NCI-H2107 treated with DMSO at 0.1 percent for 48 hours (cell line): ENCODE data around the gene FARP1.

Source experiments
- DNase-seq: peaks from one replicate; lab custom pipeline; 2025; ENCODE audit not compliant: unreplicated experiment; lab: John Stamatoyannopoulos, UW

Gene FARP1

DNA sequence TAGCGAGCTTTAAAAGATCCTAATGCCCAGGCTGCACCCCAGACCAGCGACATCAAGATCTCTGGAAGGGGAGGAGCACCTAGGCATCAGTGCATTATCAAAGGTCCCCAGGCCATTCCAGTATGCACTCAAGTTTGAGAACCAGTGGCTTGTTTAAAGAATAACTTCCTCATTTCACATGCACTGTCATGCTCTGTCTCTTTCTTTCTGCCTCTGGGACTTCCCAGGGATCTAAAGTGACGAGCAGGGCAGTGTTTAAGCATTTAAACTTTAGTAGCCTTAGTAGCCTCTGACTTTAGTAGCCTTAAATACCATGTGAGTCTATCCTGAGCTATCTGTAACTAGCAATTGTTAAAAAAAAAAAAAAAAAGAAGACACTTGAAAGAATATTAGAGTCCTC is 8.9 kb upstream of the FARP1 start:
- DNase-seq: no peak

- DNase-seq: no peak
These were observed 8.0 kb upstream of the FARP1 start for GRCh38 chr13:98134901-98135300.

DNA sequence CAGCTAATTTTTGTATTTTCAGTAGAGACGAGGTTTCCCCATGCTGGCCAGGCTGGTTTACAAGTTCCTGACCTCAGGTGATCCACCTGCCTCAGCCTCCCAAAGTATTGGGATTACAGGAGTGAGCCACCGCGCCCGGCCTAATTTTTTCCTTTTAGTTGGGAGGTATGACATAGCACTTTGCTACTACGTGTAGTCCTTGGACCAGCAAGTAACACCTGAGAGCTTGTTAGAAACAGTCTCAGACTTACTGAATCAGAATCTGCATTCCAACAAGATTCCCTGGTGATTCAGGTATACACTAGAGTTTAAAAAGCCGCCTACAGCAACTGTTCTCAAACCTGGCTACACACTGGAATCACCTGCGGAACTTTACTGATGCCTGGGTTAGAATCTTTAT is 1.8 kb upstream of the FARP1 start:
- DNase-seq: no peak

DNA sequence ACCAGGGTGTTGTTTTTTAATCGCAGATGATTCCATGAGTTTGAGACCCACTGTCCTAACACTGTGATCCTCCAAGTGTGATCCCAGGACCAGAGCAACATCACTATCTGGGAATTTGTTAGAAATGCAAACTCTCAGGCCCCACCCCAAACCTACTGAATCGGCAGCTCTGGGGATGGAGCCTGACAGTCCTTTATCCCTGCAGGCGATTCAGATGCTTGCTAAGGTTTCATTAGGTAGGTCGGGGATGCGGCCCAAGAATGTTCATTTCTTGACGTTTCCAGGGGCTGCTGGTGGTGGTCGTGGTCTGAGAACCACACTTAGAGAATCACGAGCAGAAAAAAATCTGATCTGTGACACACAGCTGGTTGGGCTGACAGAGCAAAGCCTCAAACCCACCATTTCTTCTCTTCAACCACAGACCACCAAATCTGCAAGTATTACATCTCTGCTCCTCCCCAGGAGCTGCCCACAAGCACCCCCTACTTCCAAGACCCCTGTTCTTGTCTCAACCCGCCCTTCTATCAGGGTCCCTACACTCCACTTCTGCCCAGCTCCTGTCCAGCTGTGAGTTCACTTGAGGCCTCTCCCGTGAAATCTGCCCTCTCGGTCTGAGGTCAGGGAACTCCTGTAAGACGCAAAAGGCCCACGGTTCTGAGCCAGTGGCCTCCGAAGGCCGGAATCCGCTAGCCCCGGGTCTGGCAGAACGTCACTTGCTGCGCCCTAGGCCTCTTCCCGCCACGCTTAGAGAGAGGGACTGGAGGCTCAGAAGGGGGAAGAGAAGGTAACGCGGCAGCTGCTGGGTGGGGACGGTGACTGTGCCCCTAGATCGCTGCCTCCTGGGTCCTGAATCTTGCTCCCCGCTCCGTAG is 1.1 kb upstream of the FARP1 start:
- DNase-seq: no peak

DNA sequence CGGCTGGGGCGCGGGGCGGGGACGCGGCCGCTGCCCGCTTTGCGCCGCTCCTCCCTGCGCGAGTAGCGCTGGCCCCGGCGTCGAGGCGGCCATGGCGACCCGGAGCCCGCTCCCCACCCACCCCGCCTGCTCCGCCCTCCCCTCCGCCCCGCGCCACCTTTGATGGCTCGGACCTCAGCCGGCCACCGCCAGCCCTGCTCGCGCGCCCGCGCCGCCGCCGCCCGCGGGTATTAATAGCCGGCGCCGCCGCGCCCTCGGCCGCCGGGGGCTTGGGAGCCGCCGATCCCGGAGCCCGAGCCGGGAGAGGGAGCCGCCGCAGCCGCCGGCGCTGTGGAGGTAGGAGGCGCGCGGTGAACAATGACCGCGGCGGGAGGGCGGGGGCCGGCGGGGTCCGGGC is 261 bp downstream of the FARP1 start:
- no peak for DNase-seq

- no peak for DNase-seq
These were observed 720 bp downstream of the FARP1 start for GRCh38 chr13:98143601-98144026.

DNA sequence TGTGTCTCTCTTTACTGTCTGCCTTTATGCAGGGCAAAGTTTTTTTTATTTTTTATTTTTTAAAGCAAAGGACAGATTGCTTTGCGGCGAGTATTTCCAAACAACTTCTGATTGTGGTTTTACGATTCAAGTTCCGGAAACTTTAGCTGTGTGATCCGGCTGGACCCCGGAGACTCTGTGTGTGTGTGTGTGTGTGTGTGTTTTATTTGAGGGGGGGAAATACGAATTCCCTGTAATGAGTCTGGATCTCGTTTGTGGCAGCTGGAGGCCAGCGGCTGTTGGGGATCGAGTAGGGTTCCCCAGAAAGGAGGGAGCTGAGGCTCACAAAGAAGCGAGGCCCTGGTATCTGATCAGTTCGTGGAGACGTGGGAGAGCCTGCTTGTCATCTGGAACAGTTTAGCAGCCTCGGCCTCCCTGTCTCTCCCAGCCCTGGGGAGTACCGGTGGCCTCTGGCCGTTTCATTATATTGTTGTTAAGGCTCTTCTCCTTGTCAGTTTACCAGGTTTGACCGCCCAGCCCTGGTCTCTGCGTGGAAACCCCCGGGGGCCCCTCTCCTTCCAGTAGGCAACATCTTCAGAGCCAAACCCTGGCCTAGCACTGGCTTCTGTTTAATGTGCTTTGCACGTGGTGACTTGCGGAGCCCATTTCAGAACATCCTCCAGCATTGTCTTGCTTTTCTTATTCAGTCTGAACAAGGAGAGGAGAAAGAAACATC is 1.3 kb downstream of the FARP1 start:
- DNase-seq: peak; percentile 27

DNA sequence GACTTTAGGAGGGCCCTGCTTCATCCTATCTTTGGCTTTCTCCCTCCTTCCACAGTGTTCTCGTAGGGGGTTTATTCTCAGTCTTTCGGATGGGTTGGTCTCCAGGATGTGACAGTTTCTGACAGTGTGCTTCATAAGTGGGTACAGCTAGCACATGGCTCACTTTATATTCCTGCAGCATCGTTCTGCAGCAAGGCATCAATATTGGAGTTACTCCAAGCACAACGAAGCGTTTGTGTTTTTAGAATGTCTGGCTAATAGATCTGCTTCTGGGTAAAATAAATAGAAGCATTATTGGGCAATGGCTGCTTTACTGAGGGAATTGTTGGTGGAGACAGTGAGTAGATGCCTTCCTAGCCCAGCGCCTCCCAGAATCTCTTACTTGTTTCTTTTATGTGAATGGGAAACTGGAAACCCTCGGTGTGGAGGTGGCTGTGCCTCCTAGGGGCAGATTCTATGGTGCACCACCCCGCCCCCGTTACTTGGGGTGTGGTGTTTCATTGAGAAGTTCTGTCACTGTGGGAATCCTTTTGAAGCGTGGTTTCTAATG is 2.0 kb downstream of the FARP1 start:
- peak; percentile 73 for DNase-seq

GRCh38 chr13:98147521-98147920 is 4.6 kb downstream of the FARP1 start:
- no peak for DNase-seq

- peak; percentile 59 for DNase-seq
These were observed 8.1 kb downstream of the FARP1 start for GRCh38 chr13:98150832-98151479.

DNA sequence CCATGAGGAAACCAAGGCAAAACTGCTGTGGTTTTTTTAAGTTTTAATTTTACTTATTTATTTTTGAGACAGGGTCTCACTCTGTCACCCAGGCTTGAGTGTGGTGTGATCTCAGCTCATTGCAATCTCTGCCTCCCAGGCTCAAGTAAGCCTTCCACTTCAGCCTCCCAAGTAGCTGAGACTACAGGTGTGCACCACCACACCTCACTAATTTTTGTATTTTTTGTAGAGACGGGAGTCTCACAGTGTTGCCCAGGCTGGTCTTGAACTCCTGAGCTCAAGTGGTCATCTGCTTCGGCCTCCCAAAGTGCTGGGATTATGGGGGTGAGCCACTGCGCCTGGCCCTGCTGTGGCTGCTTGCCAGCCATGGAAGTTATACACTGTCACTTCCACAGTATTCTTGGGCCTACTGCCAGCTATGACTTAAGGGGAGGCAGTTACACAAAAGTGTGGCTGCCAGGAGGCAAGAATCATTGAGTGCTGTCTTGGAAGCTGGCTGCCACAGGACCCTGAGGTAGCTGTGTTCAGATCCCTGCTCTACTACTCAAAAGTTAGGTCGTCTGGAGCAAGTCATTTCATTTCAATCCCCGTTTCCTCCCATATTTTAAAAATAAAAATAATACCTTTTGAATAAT is 12.7 kb downstream of the FARP1 start:
- no peak for DNase-seq

DNA sequence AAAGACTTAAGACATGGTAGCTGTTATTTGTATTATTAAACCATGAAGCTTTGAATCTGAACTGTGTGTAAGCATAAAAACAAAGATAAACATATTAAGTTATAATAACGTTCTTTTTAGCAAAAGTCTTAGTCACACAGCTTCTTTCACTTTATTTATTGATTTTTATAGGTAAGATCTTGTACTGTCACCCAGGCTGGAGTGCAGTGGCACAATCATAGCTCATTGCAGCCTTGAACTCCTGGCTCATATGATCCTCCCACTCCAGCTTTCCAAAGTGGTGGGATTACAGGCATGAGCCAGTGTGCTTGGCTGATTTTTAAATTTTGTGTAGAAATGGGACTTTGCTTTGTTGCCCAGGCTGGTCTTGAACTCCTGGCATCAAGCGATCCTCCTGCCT is 13.4 kb downstream of the FARP1 start:
- no peak for DNase-seq

DNA sequence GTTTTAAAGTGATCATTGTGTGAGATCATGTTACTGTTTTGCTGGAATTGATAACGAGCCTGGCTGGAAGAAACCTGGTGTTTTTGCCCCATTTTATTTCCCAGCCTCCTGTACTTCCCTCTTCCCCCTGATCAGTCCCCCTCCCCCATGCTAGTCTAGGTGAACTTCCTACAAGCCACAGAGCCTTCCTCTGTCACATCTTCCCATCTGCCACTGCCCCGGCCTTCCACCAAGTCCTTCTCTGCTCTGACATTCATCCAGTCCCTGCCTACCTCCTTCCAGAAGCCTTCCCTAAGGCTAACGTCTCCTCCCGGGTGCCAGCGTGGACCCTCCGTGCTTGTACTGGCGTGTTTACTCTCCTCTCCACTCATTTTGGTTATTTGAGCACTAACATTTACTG is 14.3 kb downstream of the FARP1 start:
- DNase-seq: no peak

GRCh38 chr13:98157609-98158008 is 14.7 kb downstream of the FARP1 start:
- DNase-seq: no peak

- DNase-seq: no peak
These were observed 15.4 kb downstream of the FARP1 start for GRCh38 chr13:98158172-98158899.

- no peak for DNase-seq
These were observed 20.0 kb downstream of the FARP1 start for GRCh38 chr13:98162935-98163334.

DNA sequence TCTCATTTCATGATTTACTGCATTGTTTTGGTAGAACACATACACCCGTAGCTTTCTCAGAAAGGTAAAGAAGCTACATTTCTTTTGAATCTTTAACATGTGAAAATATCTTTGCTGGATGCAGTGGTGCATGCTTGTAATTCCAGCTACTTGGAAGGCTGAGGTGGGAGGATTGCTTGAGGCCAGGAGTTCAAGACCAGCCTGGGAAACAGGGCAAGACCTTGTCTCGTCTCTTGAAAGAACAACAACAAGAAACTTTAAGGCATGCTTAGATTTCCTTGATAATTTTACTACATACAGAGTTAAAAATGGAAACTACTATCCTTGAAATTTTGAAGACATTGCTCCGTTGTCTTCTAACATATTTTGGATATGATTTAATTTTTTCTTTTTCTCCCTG is 26.4 kb downstream of the FARP1 start:
- no peak for DNase-seq

DNA sequence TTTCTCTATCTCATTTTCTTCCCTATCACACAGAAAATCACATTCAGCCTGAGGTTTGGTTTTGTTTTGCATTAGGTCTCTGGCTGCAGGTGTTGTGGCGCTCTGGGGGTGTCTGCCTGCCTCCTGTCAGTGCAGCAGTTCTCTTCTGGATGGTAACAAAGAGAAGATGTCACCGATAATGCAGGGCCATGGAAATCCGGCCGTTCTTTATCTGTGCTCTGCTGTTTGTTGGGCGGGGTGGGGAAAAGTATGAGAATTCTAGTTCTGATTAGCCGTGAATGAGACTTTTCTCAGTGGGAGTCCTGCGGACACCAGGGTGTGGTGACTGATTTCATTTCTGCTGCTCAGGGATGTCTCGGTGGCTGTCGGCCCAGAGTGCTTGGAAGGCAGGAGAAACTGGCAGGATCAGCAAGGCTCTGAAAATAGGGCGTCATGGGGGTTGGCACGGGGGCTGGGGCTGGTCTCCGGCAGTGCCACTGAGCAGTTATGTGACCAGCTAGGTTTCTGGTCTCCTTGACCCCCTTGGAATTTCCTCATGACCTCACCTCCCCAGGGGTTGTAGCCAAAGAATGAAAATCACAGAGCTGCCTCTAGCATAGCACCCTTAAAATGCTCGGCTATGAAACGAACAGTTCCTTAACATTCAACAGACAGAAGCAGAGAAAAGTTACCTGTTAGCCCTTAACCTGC is 29.2 kb downstream of the FARP1 start:
- no peak for DNase-seq

DNA sequence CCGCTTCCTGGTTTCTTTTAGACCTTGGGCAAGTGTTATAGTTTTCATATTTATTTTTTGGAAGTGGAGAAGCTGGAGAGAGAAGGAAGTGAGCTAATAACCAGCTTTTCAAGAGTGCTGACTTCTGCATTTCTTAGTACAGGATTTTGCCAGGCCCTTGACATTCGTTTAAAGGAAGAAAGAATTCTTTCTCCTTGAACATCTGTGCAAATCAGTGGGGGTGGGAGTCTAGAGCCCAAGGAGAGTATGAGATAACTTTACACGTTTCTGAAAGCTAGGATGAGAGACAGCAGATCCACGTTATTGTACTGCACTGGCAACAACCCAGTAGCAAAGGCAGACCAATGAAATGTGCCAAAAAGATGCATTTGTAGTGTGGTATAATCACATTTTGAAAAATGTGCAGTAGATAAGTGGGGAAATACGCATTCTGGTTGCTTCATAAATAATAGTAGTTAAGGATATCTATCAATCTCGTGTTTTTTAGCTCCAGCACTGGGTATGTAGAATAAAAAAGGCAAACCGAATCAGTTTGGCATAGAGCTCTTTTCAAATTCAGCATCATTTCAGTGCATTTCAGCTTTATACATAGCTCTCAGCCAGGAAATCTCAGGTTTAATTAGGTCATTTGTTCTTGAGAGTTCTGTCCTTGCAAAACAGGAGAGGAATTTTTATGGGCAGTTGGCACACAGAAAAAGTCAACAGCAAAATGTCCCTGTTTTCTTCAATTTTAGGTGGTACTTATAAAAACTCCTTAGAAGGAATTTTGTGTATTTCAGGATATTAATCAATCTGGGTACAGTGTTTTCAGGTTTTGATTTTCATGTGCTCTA is 29.9 kb downstream of the FARP1 start:
- no peak for DNase-seq
